T-helper 9 cell (primary cell): Measurements from ENCODE around the gene ADCY9.
"Not testable (repeated sequence)": the region's sequence is repeated elsewhere in the genome, so short reads cannot be mapped to it uniquely, and the experiment has no call there.

ENCODE experiments used
- DNase-seq: peaks from one replicate; pipeline ENCODE4 v3.0.0-alpha.2; 2020
- total RNA-seq, 2 donors: gene quantifications; one replicate each; lab custom pipeline; 2026; lab: John Stamatoyannopoulos, UW

The ADCY9 gene
- total RNA-seq: 31.6 to 34.5 reads per million in 2 donors

- DNase-seq: peak; percentile 69
These were observed at the start of gene ADCY9 for GRCh38 chr16:4116325-4117249. TSS of gene ADCY9 (minus strand) at chr16:4116442. CDS start at chr16:4115442, 1,000 bp downstream.

- DNase-seq: no peak
These were observed 44.6 kb upstream of the ADCY9 start for GRCh38 chr16:4160658-4161430.

DNA sequence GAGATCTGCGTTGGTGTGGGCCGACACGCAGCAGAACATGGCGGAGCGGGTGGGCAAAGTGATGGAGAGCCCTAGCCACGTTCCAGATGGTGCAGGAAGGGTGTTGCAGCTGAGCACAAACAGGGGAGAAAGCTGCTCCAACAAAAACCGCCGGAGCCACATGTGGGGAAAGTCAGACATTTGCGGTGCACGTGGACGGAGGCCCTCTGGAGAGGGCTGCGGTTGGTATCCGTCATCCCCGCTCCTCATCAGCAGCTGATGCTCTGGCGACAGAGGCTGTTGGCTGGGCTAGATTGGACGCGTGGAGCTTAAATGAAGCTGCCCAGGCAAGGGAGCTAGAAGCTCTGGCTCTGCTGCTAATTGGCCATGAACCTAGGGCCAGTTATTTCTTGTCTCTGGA, 43.5 kb upstream of the ADCY9 start:
- DNase-seq: no peak

DNA sequence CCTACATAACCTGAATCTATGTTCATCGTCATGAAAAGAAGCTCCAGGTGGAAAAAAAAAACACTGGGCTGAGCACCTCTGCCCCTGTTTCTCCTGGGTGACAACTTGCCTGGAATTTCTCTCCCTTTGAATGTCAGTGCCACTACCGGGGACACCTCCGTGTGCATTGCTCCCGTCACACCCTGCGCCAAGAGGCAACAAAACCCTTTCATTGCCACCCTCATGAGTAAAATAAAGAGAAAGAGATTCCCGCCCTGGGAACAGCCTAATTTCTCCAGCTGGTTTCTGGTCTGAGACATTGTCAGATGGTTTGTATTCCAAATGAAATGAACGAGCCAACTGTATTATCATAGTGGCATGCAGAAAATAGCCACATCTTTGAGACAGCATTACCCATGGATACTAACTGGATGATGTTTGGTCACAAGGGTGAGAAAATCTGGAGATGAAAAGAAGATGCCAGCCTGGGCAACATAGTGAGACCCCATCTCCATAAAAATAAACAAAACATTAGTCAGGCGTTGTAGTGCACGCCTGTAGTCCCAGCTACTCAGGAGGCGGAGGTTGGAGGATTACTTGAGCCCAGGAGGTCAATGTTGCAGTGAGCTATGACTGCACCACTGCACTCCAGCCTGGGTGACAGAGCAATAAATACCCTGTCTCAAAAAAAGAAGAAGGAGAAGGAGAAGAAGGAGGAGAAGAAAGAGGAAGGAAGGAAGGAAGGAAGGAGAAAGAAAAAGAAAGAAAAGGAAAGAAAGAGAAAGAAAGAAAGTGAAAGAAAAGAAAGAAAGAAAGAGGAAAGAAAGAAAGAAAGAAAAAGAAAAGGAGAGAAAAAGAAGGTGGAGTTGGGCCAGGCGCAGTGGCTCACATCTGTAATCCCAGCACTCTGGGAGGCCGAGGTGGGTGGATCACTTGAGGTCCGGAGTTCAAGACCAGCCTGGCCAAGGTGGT, 42.2 kb upstream of the ADCY9 start:
- DNase-seq: no peak

- no peak for DNase-seq
These were observed 41.2 kb upstream of the ADCY9 start for GRCh38 chr16:4157376-4157825.

- not testable (repeated sequence) for DNase-seq
These were observed 40.3 kb upstream of the ADCY9 start for GRCh38 chr16:4156503-4156902.

DNA sequence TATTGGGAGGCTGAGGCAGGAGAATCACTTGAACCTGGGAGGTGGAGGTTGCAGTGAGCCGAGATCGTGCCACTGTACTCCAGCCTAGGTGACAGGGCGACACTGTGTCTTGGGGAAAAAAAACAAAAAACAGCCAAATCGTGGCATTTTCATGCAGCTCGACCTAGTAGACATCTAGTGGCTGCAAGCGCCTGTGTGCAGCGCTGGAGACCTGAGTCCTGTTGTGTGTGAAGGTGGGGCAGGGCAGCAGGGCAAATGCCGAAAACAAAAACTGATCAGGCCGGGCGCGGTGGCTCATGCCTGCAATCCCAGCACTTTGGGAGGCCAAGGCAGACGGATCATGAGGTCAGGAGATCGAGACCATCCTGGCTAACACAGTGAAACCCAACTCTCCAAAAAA, 37.1 kb upstream of the ADCY9 start:
- DNase-seq: not testable (repeated sequence)

DNA sequence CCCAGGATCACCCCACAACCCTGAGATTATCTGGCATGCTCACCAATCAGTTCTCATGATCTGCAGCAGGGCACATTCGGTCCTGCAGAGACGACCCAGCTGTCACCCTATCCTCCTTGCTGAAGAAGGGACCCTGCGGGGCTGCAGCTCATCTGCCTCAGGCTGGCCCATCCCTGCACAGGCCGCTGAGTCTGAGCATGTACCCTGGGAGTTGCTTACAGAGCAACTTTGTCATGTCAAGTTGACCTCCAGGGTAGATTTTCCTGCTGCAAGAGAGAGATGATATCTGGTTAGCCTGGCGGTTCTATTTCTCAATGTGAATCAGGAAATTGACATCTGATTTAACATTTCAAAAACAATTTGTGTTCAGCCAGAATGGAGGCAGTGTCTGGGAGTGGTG, 36.0 kb upstream of the ADCY9 start:
- no peak for DNase-seq

DNA sequence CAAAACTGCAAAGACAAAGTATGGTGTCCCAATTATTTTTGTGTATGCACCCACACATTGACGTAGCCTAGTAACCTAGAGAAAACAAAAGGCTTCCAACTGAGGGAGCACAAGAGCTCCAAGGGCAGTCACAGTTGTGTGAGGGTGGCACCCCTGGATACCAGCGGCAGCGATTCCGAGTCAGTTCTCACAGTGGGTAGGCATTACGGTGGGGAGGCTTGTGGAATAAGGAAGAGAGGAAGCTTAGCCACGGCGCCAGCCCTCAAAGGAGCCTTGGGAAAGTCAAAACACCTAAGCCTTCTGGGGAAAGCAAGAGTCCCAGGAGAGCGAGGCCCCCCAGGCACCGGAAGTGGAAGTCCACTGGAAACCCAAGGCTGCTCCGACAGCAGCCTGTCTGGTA, 31.0 kb upstream of the ADCY9 start:
- DNase-seq: no peak

DNA sequence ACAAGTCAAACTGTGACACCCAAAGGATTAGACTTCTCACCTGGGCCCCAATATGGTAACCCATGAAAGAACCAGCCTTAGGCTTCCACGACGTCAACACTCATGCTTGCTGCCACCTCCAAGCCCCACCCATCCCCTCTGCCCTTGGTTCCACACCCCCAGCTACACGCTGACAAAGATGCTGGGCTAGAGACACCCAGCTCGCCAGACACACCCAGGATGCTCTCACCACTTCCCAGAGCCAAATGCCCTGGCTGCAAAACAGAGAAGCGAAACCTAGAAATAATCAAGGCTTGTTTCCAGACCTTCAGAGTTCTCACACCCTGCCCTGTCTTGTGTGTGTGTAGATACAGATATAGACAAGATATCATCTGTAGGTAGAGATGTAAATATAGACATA, 26.0 kb upstream of the ADCY9 start:
- peak; percentile 36 for DNase-seq

DNA sequence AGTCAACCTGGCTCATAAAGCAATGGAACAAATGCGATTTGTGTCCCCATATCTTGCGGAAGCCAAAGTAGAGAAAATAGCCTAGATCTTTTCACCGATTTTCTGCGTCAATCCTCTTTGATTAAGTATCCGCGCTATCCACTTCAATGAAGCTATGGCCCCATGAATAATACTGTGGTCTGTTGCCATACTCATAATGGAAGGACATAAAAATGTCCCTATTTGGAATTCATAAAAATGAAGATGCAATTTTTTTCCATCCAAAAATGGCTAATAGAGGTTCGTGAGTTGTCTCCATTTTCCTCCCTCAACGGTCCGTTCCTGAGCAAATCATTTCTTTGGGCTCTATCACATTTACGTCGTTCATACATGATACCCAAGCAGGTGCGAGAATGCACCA, 25.4 kb upstream of the ADCY9 start:
- DNase-seq: no peak

DNA sequence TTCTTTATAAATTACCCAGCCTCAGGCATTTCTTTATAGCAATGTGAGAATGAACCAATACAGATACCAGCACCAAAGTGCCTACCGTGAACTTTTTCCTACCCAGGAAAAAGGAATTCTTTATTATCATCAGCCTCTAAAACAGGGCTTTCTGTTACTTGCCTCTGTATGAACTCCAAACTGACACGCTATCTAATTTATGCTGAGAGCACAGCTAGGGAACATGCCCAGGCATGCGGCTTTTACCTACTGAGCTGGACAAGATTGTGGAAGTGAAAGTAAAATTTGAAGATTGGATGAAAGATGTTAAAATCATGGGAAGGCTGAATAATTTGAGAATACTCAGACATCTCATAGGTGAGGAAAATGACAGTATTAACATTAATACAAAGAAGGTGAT, 24.4 kb upstream of the ADCY9 start:
- DNase-seq: no peak

- DNase-seq: no peak
These were observed 23.7 kb upstream of the ADCY9 start for GRCh38 chr16:4139968-4140367.

DNA sequence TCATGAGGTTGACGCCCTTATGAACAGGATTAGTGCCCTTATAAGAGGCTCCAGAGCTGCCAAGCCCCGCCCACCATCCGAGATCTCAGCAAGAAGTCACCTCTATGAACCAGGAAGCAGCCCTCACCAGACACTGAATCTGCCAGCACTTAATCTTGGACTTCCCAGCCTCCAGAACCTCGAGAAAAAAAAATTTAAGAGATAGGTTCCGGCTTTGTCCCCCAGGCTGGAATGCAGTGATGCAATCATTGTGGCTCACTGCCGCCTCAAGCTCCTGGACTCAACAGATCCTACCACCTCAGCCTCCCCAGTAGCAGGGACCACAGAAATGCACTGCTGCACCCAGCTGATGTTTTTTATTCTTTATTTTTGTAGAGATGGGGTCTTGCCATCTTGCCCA, 22.5 kb upstream of the ADCY9 start:
- no peak for DNase-seq

- no peak for DNase-seq
These were observed 21.2 kb upstream of the ADCY9 start for GRCh38 chr16:4137438-4137837.

DNA sequence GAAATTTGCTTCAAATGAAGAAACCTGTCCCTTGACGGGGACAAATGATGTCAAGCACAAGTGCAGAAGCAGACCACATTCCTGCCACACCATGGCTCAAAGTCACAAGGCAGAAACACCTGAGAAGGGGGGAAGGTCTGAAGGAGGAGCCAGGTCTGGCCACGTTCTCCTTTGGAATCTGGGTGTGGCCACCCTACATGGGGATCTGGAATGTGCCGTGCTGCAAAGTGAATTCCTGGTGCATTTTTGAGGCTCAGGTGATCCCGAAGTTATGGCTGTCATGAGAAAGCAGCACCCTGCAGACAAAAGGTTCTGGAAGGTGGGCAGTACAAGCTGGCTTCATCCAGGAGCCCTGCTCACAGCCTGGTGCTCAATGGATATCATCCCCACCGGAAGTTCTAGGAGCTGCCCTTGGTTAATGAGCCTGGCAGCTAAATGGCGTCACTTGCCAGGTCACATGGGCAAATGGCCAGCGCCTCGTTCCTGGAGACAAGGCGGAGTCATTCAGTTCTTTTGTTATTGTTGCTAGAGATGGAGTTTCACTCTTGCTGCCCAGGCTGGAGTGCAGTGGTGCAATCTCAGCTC, 20.1 kb upstream of the ADCY9 start:
- no peak for DNase-seq

- no peak for DNase-seq
These were observed 19.3 kb upstream of the ADCY9 start for GRCh38 chr16:4135537-4135936.

GRCh38 chr16:4133897-4134372, 17.7 kb upstream of the ADCY9 start:
- no peak for DNase-seq

- DNase-seq: no peak
These were observed 15.4 kb upstream of the ADCY9 start for GRCh38 chr16:4131621-4132020.

- no peak for DNase-seq
These were observed 8.5 kb upstream of the ADCY9 start for GRCh38 chr16:4124535-4125294.

GRCh38 chr16:4123616-4124300, 7.5 kb upstream of the ADCY9 start:
- no peak for DNase-seq
